ENCODE data around the gene FNDC3B.

Gene FNDC3B

DNA sequence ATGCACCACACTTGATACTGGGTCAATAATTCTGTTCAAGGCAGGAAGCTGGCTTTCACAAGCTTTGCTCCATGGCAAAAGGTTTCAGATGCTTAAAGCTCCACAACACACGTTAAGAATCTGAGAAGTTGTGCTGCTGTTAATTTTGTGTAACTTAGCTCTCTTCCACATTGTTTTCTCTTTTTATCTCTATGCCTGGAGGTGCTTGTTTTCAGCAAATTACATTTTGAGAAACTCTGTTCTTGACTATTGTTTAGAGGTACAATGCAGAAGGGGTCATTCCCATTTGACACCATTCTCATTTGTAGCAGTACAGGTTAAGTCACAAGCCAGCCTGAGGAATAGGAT is 156.0 kb downstream of the FNDC3B start:
- no peak for DNase-seq

- DNase-seq, result no peak
Observed at GRCh38 chr3:172197344-172197743, 158.0 kb downstream of the FNDC3B start.

DNA sequence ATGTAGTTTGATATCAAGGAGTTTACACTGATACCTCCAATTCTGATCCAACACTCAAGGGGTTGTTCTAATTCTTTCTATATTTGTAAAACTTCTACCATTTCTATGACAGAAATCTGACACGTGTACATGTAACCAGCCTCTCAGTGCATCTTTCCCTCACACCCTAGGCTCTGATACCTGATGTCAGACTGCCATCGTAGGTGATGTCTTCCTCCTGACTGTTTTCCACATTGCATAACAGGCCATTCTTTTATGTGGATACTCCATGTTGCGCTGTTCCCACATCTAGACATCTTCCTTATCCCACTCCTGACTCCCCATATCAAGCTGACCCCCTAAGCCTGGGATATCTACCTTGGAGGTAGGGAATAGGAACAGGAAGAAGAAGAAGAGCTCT is 159.1 kb downstream of the FNDC3B start:
- no peak for DNase-seq

DNA sequence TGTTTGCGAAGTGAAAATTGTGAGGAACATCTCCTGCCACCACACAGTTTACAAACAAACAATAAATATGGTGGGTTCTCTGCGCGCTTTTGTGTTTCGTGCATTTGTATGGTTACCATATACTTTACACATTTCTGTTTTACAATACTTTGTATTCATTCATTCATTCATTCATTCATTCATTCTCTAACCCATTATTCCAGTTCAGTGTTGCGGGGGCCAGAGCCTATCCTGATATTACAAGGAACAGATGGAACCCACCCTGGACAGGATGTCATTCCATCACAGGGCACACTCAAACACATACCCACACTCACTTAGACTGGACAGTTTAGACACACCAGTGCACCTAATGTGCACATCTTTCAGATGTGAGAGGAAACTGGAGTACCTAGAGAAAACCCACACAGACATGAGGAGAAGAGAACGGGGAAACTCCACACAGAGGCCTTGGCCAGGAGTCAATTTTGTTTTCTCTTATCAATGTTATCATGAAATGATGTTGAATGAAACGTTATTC is 160.5 kb downstream of the FNDC3B start:
- DNase-seq, result no peak

GRCh38 chr3:172201136-172201869 is 161.9 kb downstream of the FNDC3B start:
- no peak for DNase-seq

DNA sequence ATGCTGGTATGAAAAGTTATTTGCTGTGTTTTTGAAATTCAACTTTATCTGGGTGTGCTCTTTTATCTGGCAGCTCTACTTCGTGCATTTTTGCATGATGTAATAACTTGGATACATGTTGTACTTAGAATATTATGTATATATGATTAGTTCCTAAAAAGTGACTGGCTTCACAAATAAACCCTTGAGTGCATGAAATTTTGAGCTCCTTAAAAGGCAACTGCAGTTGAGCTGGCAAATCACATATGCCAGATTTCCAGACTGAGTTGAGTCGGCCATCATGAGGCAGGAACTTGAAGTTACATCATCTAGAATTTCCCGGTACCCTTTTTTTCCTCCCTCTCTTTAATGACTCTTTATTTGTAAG is 162.5 kb downstream of the FNDC3B start:
- DNase-seq, result no peak

- no peak for DNase-seq
Observed at GRCh38 chr3:172202797-172203196, 163.4 kb downstream of the FNDC3B start.

DNA sequence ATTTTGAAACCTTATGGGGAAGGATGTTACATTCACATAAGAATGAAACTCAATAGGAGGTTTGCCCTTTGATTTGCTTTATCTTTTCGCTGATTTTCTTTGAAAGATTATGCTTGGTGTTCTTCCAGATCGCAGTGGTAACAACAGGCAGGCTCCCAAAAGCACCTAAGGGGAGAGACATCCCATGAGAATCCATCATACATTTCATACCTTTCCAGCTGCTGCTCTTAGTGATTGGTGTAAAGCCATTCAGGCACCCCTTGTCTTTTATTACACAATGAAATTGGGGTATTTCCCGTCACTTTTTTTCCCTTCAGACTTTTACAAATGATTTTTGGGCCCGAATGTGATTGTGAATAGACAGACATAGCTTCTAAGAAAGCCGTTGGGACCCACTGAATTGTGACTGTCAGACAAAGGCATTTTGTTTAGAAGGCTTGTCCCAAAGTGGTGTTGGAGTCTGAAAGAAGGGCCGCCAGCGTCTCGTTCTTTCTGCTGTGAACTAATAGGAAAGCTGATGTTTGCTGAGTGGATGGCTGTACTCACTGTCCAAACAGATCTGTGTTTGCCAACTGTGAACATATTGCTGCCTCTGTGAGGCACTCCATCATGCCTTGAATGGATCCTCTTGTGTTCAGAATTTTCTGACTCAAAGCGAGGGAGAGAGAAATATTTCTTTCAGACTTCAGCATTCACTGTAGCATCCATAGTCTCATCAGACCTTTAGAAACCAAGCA is 164.3 kb downstream of the FNDC3B start:
- DNase-seq, result no peak

DNA sequence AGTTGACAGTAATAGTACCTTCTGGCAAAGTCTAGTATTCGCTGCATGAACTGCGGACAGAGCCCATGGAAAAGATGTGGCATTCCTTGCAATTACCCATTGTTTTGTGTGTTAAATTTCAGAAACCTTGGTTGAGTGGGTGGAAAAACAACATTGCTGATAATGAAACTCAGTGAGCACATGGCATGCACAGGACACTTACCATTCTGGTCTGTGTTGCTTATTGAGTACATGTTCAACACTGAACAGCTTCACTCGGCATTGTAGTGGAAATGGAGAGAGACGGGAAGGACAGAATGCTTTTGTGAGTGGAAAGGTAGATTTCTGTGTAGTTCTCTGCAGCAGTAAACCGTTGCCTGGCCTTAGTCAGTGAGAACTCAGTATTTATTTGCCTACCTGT is 165.3 kb downstream of the FNDC3B start:
- DNase-seq, result no peak

- peak; percentile 67 for DNase-seq
Observed at GRCh38 chr3:172208586-172209332, 169.4 kb downstream of the FNDC3B start.

DNA sequence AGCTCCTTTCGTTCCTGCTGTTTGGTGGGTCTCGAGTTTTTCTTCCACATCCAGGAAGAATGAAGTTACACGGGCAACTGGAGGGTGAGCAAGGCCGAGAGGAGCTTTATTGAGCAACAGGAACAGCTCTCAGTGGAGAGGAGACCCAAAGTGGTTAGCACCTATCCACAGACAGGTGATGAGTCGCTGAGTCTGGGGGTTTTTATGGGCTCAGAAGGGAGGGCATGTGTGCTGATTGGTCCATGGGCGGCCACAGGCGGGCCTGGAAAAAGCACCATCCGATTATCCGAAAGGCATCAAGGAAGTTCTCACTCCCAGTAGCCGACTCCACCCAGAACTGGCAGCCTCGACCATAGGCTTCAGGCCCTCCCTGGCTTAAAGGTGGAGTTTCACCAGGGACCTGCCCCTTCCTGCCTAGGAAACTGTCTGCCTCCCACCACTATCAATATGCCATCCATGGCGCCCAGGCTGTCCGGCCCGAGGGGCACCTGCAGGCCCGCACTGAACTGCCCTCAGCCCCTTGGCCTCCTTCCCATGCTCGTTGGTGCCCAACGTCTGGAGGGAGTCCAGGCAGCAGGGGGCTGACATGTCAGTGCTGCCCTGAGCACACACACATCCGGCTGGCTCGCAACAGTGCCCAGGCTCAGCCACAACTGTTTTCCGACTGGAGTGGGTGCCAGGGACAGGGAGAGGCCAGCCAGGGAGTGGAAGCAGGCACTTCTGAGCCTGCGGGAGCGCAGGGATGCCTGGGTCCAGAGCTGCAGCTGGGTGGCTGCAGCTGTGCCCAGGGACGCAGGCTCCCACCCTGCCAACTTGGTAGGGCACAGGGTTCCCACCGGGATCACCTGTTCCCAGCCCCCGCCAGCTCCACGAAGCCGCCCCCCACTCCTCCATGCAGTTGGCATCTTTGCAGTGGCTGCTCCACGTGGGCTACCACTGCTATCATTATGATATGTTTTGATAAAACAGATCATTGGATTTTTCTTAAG is 170.2 kb downstream of the FNDC3B start:
- peak; percentile 67 for DNase-seq

DNA sequence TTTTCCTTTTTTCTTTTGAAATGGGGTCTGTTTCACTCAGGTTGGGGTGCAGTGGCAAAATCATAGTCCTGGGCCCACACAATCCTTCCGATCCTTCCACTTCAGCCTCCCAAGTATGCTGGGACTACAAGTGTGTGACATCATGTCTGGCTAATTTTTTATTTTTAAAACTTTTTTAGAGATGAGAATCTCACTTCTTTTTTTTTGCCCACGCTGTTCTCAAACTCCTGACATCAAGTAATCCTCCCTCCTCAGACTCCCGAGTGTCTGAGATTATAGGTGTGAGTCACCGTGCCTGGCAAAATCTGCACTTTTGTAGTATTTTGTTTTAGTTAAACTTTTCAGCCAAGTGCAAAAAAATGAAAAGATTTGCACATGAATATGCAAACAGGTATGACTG is 171.0 kb downstream of the FNDC3B start:
- no peak for DNase-seq

GRCh38 chr3:172211123-172211522 is 171.7 kb downstream of the FNDC3B start:
- DNase-seq, result no peak

DNA sequence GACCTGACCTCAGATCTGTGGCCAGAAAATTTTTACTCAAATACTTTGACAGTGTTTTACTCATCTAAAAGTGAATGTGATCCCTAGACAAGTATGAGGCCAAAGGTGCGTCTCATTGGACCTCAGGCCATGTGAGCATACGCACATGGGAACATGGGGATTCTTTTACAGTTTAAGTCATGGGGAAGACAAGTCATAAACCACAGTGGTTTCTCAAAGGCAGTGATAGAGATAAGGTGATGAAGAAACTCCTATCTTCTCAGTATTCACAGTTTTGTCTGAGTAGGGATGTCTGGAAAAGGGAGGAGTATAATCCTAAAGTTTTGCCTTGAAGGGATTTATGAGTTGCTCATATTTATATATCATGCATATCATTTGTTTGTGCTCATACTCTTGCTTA is 173.8 kb downstream of the FNDC3B start:
- no peak for DNase-seq

DNA sequence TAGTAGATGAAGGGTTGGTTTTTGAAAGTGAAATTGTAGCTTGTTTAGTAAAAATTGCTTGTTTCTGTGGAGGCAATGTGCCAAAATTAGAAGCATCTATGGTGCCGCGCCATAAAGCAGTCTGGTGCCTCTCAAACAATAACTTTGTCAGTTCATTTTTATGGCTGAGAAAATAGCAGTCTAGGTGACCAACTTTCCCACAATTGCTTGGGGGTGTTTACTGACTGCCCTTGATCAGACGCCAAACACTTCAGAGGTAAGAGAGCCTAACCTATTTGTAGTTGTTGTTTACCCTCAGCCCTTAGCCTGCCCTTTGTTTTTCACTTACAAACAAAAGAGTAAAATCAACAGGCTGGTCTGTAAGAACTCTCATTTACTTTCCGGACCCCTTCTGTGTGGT is 174.5 kb downstream of the FNDC3B start:
- DNase-seq, result no peak

GRCh38 chr3:172216267-172216666 is 176.9 kb downstream of the FNDC3B start:
- no peak for DNase-seq

- DNase-seq, result no peak
Observed at GRCh38 chr3:172216911-172217310, 177.5 kb downstream of the FNDC3B start.

GRCh38 chr3:172217877-172218276 is 178.5 kb downstream of the FNDC3B start:
- DNase-seq, result no peak

- DNase-seq, result no peak
Observed at GRCh38 chr3:172218350-172219323, 179.3 kb downstream of the FNDC3B start.

DNA sequence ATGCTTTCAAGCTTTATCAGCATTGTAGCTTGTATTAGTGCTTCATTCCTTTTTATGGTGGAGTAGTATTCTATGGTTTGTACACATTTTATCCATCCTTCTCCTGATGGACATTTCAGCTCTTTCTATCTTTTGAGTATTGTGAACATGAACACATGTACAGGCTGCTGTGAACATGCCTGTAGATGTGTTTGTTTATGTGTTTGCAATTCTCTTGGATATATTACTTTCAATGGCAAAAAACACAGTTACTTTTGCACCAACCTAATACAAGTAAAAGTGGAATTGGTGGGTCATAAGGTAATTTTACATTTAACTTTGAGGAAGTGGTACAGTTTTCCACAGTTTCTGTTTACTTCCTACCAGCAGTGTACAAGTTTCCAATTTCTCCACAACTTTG is 180.4 kb downstream of the FNDC3B start:
- DNase-seq, result no peak

DNA sequence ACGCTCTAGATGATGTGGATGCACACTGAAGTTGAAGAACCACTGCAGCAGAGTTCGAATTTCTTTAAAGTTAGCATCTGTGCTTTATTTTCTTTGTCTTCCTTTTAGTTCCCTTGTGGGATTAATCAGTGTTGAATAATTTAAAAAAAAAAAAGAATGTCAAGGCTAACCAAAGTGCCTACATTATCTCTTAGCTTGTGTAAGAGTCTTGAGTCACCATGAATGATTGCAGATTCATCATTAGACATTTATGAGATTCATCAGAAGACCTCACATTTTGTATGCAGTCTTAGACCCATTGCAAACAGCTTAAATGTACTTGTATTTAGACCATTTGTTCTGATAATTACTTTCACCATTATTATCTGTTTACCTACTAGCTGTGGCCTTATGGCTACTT is 182.2 kb downstream of the FNDC3B start:
- DNase-seq, result no peak
